ENCODE data around the gene MYO9B.

DNA sequence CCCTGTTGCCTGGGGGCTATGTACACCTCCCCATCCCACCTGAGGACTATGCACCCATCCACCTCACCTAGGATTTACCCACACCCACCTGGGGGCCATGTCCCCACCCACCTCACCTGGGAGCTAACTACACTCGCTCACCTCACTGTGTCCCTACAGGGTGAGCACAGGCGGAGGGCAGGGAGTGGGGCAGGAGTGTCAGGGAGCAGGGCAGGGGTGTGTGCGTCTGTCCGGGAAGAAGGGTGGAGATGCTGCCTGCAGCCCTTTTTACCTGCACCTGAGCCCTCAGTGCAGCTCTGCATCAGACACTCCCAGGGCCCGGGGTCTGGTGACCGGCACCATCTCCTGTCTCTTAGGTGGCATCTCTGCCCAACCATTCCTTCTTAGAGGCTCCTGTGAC lies 38.4 kb upstream of the MYO9B start:
- TF ChIP-seq, protein P1, sequence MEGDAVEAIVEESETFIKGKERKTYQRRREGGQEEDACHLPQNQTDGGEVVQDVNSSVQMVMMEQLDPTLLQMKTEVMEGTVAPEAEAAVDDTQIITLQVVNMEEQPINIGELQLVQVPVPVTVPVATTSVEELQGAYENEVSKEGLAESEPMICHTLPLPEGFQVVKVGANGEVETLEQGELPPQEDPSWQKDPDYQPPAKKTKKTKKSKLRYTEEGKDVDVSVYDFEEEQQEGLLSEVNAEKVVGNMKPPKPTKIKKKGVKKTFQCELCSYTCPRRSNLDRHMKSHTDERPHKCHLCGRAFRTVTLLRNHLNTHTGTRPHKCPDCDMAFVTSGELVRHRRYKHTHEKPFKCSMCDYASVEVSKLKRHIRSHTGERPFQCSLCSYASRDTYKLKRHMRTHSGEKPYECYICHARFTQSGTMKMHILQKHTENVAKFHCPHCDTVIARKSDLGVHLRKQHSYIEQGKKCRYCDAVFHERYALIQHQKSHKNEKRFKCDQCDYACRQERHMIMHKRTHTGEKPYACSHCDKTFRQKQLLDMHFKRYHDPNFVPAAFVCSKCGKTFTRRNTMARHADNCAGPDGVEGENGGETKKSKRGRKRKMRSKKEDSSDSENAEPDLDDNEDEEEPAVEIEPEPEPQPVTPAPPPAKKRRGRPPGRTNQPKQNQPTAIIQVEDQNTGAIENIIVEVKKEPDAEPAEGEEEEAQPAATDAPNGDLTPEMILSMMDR (IDR thresholded peaks at IDR 0.05; ENCODE audit: insufficient read depth, low read depth, low read length): no peak
- no peak for TF ChIP-seq EZH2 (IDR thresholded peaks at IDR 0.05; ENCODE audit: insufficient read depth, low read length)
